Measurements from ENCODE around the gene C16orf92.

DNA sequence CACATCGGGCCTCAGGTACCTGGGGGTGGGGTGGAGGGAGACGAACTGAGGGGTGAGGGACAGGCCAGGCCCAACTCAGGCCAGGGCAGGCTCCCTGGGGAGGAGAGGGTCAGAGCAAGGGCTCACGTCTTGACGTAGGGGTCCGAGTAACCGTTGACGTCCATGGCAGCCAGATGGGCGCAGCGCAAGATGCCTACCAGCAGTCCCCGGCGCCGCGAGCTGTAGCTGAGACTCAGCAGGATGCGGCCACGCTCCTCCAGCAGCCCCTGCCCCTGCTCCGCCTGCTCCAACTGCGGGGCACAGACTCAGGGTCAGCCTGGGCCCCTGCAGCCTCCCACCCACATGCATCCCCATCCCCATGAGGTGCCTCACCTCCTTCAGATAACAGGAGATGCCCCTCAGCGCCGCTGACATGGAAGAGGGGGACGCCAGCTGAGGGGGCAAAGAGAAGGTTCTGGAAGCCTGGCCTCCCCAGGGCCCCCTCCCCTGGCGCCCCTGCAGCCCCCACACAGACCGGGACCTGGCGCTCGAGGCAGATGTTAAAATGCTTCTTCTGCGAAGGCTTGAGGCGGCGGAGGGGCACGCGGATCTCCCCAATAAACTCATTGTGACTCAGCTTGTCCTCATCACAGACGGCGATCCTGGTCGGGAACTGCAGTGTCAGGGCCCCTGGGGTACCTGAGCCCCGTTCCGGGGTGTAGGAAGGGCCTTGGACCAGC is 16.2 kb upstream of the C16orf92 start:
- TF ChIP-seq CTCF (IDR thresholded peaks at IDR 0.05; ENCODE audit: insufficient read depth, low read length, poor library complexity, severe bottlenecking) = no peak
- no peak for TF ChIP-seq EZH2phosphoT487 (conservative IDR thresholded peaks at IDR 0.05; ENCODE audit: low read length)
